Tracheal epithelial cell (primary cell): ENCODE measurements around the gene LIME1. TPM values are rescaled to one million over a fixed set of nuclear protein-coding genes. Genes with fewer than 3 reads are reported as not detected.

Experiments
- total RNA-seq: library from RNA; depleted of rRNA; stranded (reverse); fragments of >200 nt; gene quantifications from 2 replicates; pipeline ENCODE4 v1.2.1, GENCODE V29; 2014

LIME1 gene, protein sequence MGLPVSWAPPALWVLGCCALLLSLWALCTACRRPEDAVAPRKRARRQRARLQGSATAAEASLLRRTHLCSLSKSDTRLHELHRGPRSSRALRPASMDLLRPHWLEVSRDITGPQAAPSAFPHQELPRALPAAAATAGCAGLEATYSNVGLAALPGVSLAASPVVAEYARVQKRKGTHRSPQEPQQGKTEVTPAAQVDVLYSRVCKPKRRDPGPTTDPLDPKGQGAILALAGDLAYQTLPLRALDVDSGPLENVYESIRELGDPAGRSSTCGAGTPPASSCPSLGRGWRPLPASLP
- total RNA-seq: 1.7 and 2.7 TPM in 2 replicates

GRCh38 chr20:63735859-63736718 is at the start of gene LIME1:
Gene LIME1, plus strand, starts transcription at chr20:63736664. Its CDS starts 886 bp downstream, at chr20:63737550.

DNA sequence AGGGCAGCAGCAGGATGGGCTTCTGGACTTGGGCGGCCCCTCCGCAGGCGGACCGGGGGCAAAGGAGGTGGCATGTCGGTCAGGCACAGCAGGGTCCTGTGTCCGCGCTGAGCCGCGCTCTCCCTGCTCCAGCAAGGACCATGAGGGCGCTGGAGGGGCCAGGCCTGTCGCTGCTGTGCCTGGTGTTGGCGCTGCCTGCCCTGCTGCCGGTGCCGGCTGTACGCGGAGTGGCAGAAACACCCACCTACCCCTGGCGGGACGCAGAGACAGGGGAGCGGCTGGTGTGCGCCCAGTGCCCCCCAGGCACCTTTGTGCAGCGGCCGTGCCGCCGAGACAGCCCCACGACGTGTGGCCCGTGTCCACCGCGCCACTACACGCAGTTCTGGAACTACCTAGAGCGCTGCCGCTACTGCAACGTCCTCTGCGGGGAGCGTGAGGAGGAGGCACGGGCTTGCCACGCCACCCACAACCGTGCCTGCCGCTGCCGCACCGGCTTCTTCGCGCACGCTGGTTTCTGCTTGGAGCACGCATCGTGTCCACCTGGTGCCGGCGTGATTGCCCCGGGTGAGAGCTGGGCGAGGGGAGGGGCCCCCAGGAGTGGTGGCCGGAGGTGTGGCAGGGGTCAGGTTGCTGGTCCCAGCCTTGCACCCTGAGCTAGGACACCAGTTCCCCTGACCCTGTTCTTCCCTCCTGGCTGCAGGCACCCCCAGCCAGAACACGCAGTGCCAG is 39.7 kb upstream of the LIME1 start, which contains the start of gene TNFRSF6B:
Gene TNFRSF6B, plus strand, starts transcription at position 25 of the 729 bp plus-strand sequence. Its CDS starts 116 bp downstream, at position 141.

DNA sequence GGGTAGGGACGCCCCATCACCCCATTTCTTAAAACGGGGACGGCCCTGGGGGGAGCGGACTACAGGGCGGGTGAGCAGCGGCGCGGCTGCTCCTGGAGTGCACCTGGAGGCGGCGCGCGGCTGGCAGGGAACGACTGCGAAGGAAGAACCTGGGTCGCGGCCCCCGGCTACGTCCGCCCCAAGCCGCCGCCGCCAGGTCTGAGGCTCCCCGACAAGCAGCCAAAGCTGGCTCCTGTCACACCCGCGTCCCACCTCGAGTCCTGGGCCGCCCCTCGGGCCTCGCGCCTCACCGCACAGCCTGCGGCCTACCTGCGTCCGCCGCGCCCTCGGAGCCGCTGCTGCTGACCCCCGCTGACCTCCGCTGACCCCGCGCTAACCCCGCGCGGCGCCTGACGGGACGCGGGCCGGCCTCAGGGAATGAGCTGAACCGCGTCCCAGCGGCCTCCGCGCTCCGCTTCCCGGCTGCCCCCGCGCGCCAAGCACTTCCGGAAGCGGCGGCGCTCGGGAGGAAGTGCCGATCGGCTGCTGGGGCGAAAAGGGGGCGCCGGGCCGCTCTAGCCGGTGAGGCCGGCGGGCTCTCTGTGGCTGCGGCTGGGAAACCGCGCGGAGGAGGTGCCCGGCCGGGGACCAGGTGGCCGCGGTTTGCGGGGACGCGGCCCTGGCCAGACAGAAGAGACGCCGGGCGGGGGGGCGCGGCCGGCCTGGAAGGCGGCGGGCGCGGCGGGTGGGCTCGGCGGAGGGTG is 28.7 kb upstream of the LIME1 start, which contains the start of the genes ARFRP1 and ZGPAT:
Gene ARFRP1, minus strand, starts transcription at position 419 of the 743 bp plus-strand sequence. CDS start 885 bp downstream, outside the sequence.
Gene ZGPAT, plus strand, starts transcription at position 482 of the 743 bp plus-strand sequence. CDS start 542 bp downstream, outside the sequence.

DNA sequence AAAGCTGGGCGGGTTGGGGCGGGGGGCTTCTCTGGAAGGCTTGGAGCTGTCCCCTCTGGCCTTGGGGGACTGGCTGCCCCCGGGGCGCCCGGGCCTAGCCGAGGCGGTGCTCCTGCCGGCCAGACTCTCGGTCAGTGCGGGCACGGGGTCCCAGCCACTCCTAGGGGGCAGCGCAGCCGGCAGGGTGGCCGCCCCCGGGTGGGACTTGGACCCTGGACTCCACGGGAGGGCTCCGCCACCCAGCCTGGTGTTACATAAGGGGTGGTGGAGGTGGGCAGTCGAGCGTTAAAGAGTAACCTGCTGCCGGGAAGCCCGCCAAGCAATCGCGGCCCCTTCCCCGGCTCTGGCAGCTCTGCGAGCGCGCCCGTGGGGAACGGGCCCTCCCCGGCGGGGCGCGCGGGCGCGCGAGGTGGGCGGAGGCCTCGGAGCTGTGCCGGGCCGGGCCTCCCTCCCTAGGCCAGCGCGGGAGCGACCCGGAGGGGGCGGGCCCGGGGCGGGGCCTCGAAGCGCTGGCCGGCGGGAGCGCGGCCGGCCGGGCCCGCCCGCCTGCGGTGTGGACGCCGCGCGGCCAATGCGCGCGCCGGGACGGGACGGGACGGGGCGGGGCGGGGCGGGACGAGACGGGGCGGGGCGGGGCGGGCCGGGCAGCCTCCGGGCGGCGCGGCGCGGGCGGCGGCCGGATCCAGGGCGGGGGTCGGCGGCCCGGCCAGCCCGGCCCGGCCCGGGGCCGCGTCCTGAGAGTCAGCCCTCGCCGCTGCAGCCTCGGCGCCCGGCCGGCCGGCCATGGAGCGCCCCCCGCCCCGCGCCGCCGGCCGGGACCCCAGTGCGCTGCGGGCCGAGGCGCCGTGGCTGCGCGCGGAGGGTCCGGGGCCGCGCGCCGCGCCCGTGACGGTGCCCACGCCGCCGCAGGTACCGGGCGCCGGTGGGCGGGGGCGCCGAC is 2.9 kb downstream of the LIME1 start, which contains the start of gene SLC2A4RG:
Gene SLC2A4RG, plus strand, starts transcription at position 647 of the 940 bp plus-strand sequence. Its CDS starts 137 bp downstream, at position 784.

Other genes starting within 250 kb of the LIME1 start
- gene EEF1A2, start 237.6 kb upstream of the LIME1 start, total RNA-seq: 0.43 and 0.96 TPM in 2 replicates
- gene PPDPF, start 215.9 kb upstream of the LIME1 start, total RNA-seq: 66.5 and 77.1 TPM in 2 replicates
- 31.1 and 59.7 TPM in 2 replicates for gene PTK6, start 199.3 kb upstream of the LIME1 start, total RNA-seq
- 0.43 TPM in 1 of 2 replicates, not detected in the other for gene SRMS, start 188.9 kb upstream of the LIME1 start, total RNA-seq
- gene FNDC11, start 182.5 kb upstream of the LIME1 start, total RNA-seq: 0.85 and 3.1 TPM in 2 replicates
- 20.7 and 80.2 TPM in 2 replicates for gene HELZ2, start 162.4 kb upstream of the LIME1 start, total RNA-seq
- 11.1 and 15.3 TPM in 2 replicates for gene GMEB2, start 109.6 kb upstream of the LIME1 start, total RNA-seq
- gene STMN3, start 83.2 kb upstream of the LIME1 start, total RNA-seq: 0.85 and 7.7 TPM in 2 replicates
- 2.8 and 5.3 TPM in 2 replicates for gene RTEL1, start 78.4 kb upstream of the LIME1 start, total RNA-seq
- 7.5 and 254 TPM in 2 replicates for gene TNFRSF6B, start 40.0 kb upstream of the LIME1 start, total RNA-seq
- 17.5 and 42.9 TPM in 2 replicates for gene ARFRP1, start 28.7 kb upstream of the LIME1 start, total RNA-seq
- 13.2 and 21.2 TPM in 2 replicates for gene ZGPAT, start 28.6 kb upstream of the LIME1 start, total RNA-seq
- 26.3 and 44.1 TPM in 2 replicates for gene SLC2A4RG, start 3.1 kb downstream of the LIME1 start, total RNA-seq
- 0.43 and 2.9 TPM in 2 replicates for gene ZBTB46, start 94.6 kb downstream of the LIME1 start, total RNA-seq
- not detected in 2 replicates for gene ABHD16B, start 124.8 kb downstream of the LIME1 start, total RNA-seq
- 130 and 165 TPM in 2 replicates for gene TPD52L2, start 128.6 kb downstream of the LIME1 start, total RNA-seq
- 99.7 and 137 TPM in 2 replicates for gene DNAJC5, start 158.5 kb downstream of the LIME1 start, total RNA-seq
- gene UCKL1, start 219.8 kb downstream of the LIME1 start, total RNA-seq: 23.9 and 31.6 TPM in 2 replicates
- gene ZNF512B, start 233.3 kb downstream of the LIME1 start, total RNA-seq: 7.2 and 7.9 TPM in 2 replicates
- gene SAMD10, start 243.0 kb downstream of the LIME1 start, total RNA-seq: 2.1 and 4.3 TPM in 2 replicates
- gene PRPF6, start 244.5 kb downstream of the LIME1 start, total RNA-seq: 49.4 and 61.9 TPM in 2 replicates